ENCODE results near the gene RPS6KA4.

- no peak for TF ChIP-seq CTCF (conservative IDR thresholded peaks at IDR 0.05 in 1 of 2, IDR thresholded peaks at IDR 0.05 in 1 of 2; ENCODE audit: extremely low read depth in 1 of 2, insufficient read depth in 1 of 2, low read depth in 1 of 2, low read length in 2 of 2)
- no peak for TF ChIP-seq EZH2 (IDR thresholded peaks at IDR 0.05; ENCODE audit: borderline replicate concordance, low read length)
Measured at GRCh38 chr11:64373598-64373974, 14.6 kb downstream of the RPS6KA4 start.
